Endothelial cell of umbilical vein (primary cell): ENCODE results near the gene SECTM1. TPM values are rescaled to one million over a fixed set of nuclear protein-coding genes. Genes with fewer than 3 reads are reported as not detected.

Experiments
- BruUV-seq: library from RNA; stranded (reverse); fragments of 400-500 nt; replicated peaks from 2 replicates; lab custom pipeline; 2021; lab: Mats Ljungman, UMichigan
- CTCF ChIA-PET: fragments of 300-600, 350-600 bp; sonication (Branson Sonifier 250); formaldehyde crosslinking; loops from one replicate; lab custom pipeline; 2021; ENCODE audit warnings: antibody characterized with exemption, inconsistent platforms; lab: Charles Lee
- POLR2A ChIA-PET: fragments of 300-600, 350-600 bp; sonication (Branson Sonifier 250); formaldehyde crosslinking; loops from one replicate; lab custom pipeline; 2021; ENCODE audit warnings: antibody characterized with exemption, inconsistent platforms; lab: Charles Lee
- DNase-seq: peaks from one replicate; pipeline ENCODE4 v3.0.0-alpha.2; 2011; ENCODE audit warnings: low read depth, low spot score
- FAIRE-seq: peaks from 2 replicates; lab custom pipeline; 2011; peaks lifted over from hg19 to GRCh38; lab: Jason Lieb, UNC
- H2AFZ ChIP-seq: 2 replicates; pipeline ENCODE4 v1.6.0; 2012; ENCODE audit warnings: low read depth, low read length, control low read depth, inconsistent platforms
- H3K27ac ChIP-seq: 2 replicates; pipeline ENCODE4 v1.5.1; 2011; ENCODE audit warnings: low read depth, mild to moderate bottlenecking, control low read depth, low read length, moderate library complexity; ENCODE audit not compliant: insufficient read depth
- H3K27me3 ChIP-seq, 2 experiments: 2 replicates each; pipeline versions ENCODE4 v1.6.0 to v1.6.1; 2011; ENCODE audit warnings: low read length in 2 of 2, mixed read lengths in 1 of 2; ENCODE audit not compliant: control insufficient read depth in 2 of 2, insufficient read depth in 2 of 2
- H3K36me3 ChIP-seq, 2 experiments: 2 replicates in 1 of 2; 3 replicates in 1 of 2; pipeline ENCODE4 v1.5.1; 2011; ENCODE audit warnings: low read length in 2 of 2, mild to moderate bottlenecking in 1 of 2, moderate library complexity in 1 of 2; ENCODE audit not compliant: control insufficient read depth in 2 of 2, insufficient read depth in 2 of 2; ENCODE audit errors: extremely low read depth in 1 of 2
- H3K4me1 ChIP-seq: 3 replicates; pipeline ENCODE4 v1.5.1; 2011; ENCODE audit warnings: mild to moderate bottlenecking, low read length; ENCODE audit not compliant: control insufficient read depth, insufficient read depth; ENCODE audit errors: extremely low read depth
- H3K4me2 ChIP-seq: 2 replicates; pipeline ENCODE4 v1.6.1; 2011; ENCODE audit warnings: low read length, control low read depth, mixed read lengths; ENCODE audit not compliant: insufficient read depth
- H3K4me3 ChIP-seq, 3 experiments: fragments of 200-600 bp in 1 of 3; sonication (generic), shearing (Covaris generic) in 1 of 3; replicated peaks in 1 of 3; 2 replicates each; pipeline ENCODE4 v1.5.1; 2011 to 2016; ENCODE audit warnings: control low read depth in 3 of 3, low read length in 3 of 3, mild to moderate bottlenecking in 2 of 3, inconsistent platforms in 1 of 3, low read depth in 1 of 3, moderate library complexity in 1 of 3; ENCODE audit not compliant: insufficient read depth in 1 of 3
- H3K79me2 ChIP-seq: 2 replicates; pipeline ENCODE4 v1.6.0; 2012; ENCODE audit warnings: low read length, inconsistent platforms; ENCODE audit not compliant: control insufficient read depth, insufficient read depth
- H3K9ac ChIP-seq: replicated peaks from 2 replicates; pipeline ENCODE3; 2011; ENCODE audit warnings: low read length, control low read depth; ENCODE audit not compliant: insufficient read depth; ENCODE audit errors: extremely low read depth
- H3K9me1 ChIP-seq: replicated peaks from 3 replicates; pipeline ENCODE4 v1.6.0; 2011; ENCODE audit warnings: mild to moderate bottlenecking, low read length; ENCODE audit not compliant: control insufficient read depth, insufficient read depth; ENCODE audit errors: extremely low read depth
- H3K9me3 ChIP-seq: replicated peaks from 2 replicates; pipeline ENCODE4 v1.5.1; 2012; ENCODE audit warnings: low read length, inconsistent platforms; ENCODE audit not compliant: control insufficient read depth, insufficient read depth
- H4K20me1 ChIP-seq: replicated peaks from 2 replicates; pipeline ENCODE3; 2011; ENCODE audit warnings: mild to moderate bottlenecking, low read length; ENCODE audit not compliant: control insufficient read depth, insufficient read depth; ENCODE audit errors: extremely low read depth
- EZH2 ChIP-seq: IDR thresholded peaks from 2 replicates; pipeline ENCODE4 v1.6.1; 2012; ENCODE audit warnings: borderline replicate concordance, low read depth, mild to moderate bottlenecking, moderate library complexity, low read length, inconsistent platforms; ENCODE audit not compliant: severe bottlenecking
- FOS ChIP-seq: IDR thresholded peaks from 2 replicates; pipeline ENCODE4 v1.6.1; 2011; ENCODE audit warnings: mild to moderate bottlenecking, low read length, moderate library complexity, borderline replicate concordance; ENCODE audit not compliant: insufficient read depth
- GATA2 ChIP-seq: IDR thresholded peaks from 2 replicates; pipeline ENCODE4 v1.7.0; 2011; ENCODE audit warnings: low read depth, mild to moderate bottlenecking, moderate library complexity, mixed read lengths, low read length; ENCODE audit not compliant: insufficient read length, insufficient read depth
- JUN ChIP-seq: IDR thresholded peaks from 2 replicates; pipeline ENCODE4 v1.6.1; 2011; ENCODE audit warnings: borderline replicate concordance, low read depth; ENCODE audit not compliant: insufficient read length, insufficient read depth
- MYC ChIP-seq: IDR thresholded peaks from one replicate; pipeline ENCODE4 v1.6.1; 2011; ENCODE audit warnings: mild to moderate bottlenecking, low read depth, low read length
- POLR2A ChIP-seq: IDR thresholded peaks from 2 replicates; pipeline ENCODE4 v1.6.1; 2012; ENCODE audit warnings: low read depth, mild to moderate bottlenecking, control low read depth, low read length
- POLR2AphosphoS5 ChIP-seq: IDR thresholded peaks from 2 replicates; pipeline ENCODE4 v1.6.1; 2012; ENCODE audit warnings: low read depth, mild to moderate bottlenecking, control low read depth, low read length, moderate library complexity; ENCODE audit not compliant: insufficient read depth
- dilution Hi-C: fragments of 300-500 bp; cut with MboI; formaldehyde crosslinking; loops from one replicate; pipeline ENCODE4 v1.15.0; 2019; ENCODE audit warnings: low sequenced_read_pairs; ENCODE audit not compliant: extremely low pct_ligation_motif_present
- intact Hi-C: fragments of 100-400 bp; cut with micrococcal nuclease; formaldehyde crosslinking; loops from one replicate; pipeline ENCODE4 v1.10.0; 2022
- polyA plus RNA-seq, 4 experiments: library from polyadenylated mRNA; depleted of rRNA in 3 of 4; stranded (reverse) in 3 of 4; unstranded in 1 of 4; fragments of >200 nt; gene quantifications; 2 replicates each; pipeline versions ENCODE4 v1.2.1 to v1.2.3, GENCODE V29; 2011 to 2012; ENCODE audit warnings: missing spikeins in 1 of 4
- total RNA-seq: library from RNA; stranded (reverse); gene quantifications from 2 replicates; pipeline ENCODE4 v1.2.3, GENCODE V29; 2021
- TF ChIP-seq, protein P1 (sequence below): IDR thresholded peaks from 2 replicates; pipeline ENCODE4 v1.6.1; 2011; ENCODE audit not compliant: insufficient read depth, insufficient read length
- TF ChIP-seq, protein P2 (sequence below), 2 donors: IDR thresholded peaks; 1 replicate in 1 of 2; 2 replicates in 1 of 2; pipeline ENCODE4 v1.5.1; 2011; ENCODE audit warnings: low read length in 2 of 2, mild to moderate bottlenecking in 2 of 2, moderate library complexity in 2 of 2, control low read depth in 1 of 2, inconsistent platforms in 1 of 2, low read depth in 1 of 2; ENCODE audit not compliant: insufficient read depth in 1 of 2; ENCODE audit errors: extremely low read depth in 1 of 2

SECTM1 gene
- total and polyA plus RNA-seq, 2 donors (not counting 3 experiments of a cell fraction or from before 2014, with no cell fraction given), result 1.9 to 2.3 TPM

DNA sequence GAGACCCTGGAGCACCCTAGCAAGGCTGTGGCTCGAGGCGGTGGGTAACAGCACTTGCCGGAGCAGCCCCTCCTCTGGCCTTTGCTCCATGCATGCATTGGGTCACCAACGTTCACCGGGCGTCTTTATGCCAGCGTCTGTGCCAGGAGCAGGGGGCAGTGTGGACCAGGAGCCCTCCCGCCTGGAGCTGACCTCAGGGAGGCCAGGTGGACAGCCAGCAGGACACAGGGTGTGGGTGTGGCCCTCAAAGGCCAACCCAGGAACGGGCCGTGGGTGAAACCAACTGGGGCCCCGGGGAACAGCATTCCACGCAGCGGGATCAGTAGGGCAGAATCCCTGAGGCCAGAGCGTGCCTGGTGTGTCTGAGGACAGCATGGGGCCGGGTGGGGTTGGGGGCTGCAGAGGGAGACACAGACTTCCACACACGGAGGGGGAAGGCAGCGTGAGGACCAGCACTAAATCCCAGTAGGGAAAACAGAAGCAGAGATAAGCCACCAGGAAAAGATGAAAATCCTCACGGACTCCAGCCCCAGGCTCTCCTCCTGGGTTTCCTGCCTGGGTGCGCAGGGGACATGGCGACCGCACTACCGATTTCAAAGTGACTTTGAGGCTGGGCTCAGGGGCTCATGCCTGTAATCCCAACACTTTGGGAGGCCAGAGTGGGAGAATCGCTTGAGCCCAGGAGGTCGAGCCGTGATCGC, 13.3 kb downstream of the SECTM1 start:
- POLR2A ChIA-PET, result no interaction called here

More for the DNA sequence above, 13.3 kb downstream of the SECTM1 start:
- Histone ChIP-seq H3K27ac (no peak overlapping the region), H3K36me3 (no peaks in the 10 kb centered on the region), H4K20me1 (no peaks in the 10 kb centered on the region), H3K9me3 (no peaks in the 10 kb centered on the region), H3K27me3 (peaks cover 0 to 2% of the 10 kb centered on the region in 2 experiments), H3K9me1 (no peaks in the 10 kb centered on the region), H3K4me3 (no peak overlapping the region), H2AFZ (no peak overlapping the region), H3K9ac (no peak overlapping the region), H3K79me2 (no peaks in the 10 kb centered on the region), H3K4me1 (no peaks in the 10 kb centered on the region), H3K4me2 (no peak overlapping the region)
- CTCF ChIA-PET, result interaction anchor here (1.9 to 2.1 kb wide), 2 partner anchors 17 to 19 kb away, joined by 4 to 10 read pairs; no protein-coding TSS in a partner anchor
- FAIRE-seq (no peak), DNase-seq (no peak)
- no peak for TF ChIP-seq JUN
- no peak for TF ChIP-seq MYC
- TF ChIP-seq FOS, result no peak
- no peak for TF ChIP-seq GATA2
- TF ChIP-seq POLR2AphosphoS5, result no peak
- TF ChIP-seq EZH2, result no peak
- no peak for TF ChIP-seq POLR2A
- TF ChIP-seq, protein P1, sequence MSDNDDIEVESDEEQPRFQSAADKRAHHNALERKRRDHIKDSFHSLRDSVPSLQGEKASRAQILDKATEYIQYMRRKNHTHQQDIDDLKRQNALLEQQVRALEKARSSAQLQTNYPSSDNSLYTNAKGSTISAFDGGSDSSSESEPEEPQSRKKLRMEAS, result no peak
- TF ChIP-seq, protein P2, sequence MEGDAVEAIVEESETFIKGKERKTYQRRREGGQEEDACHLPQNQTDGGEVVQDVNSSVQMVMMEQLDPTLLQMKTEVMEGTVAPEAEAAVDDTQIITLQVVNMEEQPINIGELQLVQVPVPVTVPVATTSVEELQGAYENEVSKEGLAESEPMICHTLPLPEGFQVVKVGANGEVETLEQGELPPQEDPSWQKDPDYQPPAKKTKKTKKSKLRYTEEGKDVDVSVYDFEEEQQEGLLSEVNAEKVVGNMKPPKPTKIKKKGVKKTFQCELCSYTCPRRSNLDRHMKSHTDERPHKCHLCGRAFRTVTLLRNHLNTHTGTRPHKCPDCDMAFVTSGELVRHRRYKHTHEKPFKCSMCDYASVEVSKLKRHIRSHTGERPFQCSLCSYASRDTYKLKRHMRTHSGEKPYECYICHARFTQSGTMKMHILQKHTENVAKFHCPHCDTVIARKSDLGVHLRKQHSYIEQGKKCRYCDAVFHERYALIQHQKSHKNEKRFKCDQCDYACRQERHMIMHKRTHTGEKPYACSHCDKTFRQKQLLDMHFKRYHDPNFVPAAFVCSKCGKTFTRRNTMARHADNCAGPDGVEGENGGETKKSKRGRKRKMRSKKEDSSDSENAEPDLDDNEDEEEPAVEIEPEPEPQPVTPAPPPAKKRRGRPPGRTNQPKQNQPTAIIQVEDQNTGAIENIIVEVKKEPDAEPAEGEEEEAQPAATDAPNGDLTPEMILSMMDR (IDR thresholded peaks at IDR 0.05; ENCODE audit: extremely low read depth in 1 of 2, insufficient read depth in 1 of 2, low read depth in 1 of 2, low read length in 2 of 2), result no peak
- dilution Hi-C loops (no loop called here), intact Hi-C loops (loop anchor here (2.0 kb wide), 2 partner anchors 75 to 83 kb away; no protein-coding TSS in a partner anchor)
- no TSS peak for BruUV-seq
